Keratinocyte (primary cell): ENCODE results near the gene ZNF814. TPM values are rescaled to one million over a fixed set of nuclear protein-coding genes. Genes with fewer than 3 reads are reported as not detected.
"Not testable (repeated sequence)": the region's sequence is repeated elsewhere in the genome, so short reads cannot be mapped to it uniquely, and the experiment has no call there.

Experiments used
- DNase-seq: peaks from one replicate; pipeline ENCODE4 v3.0.0-alpha.2; 2011; ENCODE audit warnings: low read depth, missing footprints, low spot score
- FAIRE-seq: peaks from 2 replicates; lab custom pipeline; 2011; peaks lifted over from hg19 to GRCh38; lab: Jason Lieb, UNC
- H2AFZ ChIP-seq: 2 replicates; pipeline ENCODE4 v1.6.0; 2012; ENCODE audit warnings: low read length, control low read depth, inconsistent platforms; ENCODE audit not compliant: control insufficient read depth
- H3K27ac ChIP-seq: 2 replicates; pipeline ENCODE4 v1.5.1; 2011; ENCODE audit warnings: low read length; ENCODE audit not compliant: control insufficient read depth, insufficient read depth
- H3K27me3 ChIP-seq: 3 replicates; pipeline ENCODE4 v1.6.0; 2011; ENCODE audit warnings: low read length; ENCODE audit not compliant: control insufficient read depth, insufficient read depth; ENCODE audit errors: extremely low read depth
- H3K36me3 ChIP-seq, 2 experiments: 2 replicates in 1 of 2; 3 replicates in 1 of 2; pipeline ENCODE4 v1.5.1; 2011; ENCODE audit warnings: low read length in 2 of 2, mild to moderate bottlenecking in 1 of 2; ENCODE audit not compliant: control insufficient read depth in 2 of 2, insufficient read depth in 2 of 2; ENCODE audit errors: extremely low read depth in 1 of 2
- H3K4me1 ChIP-seq: 3 replicates; pipeline ENCODE4 v1.5.1; 2011; ENCODE audit warnings: low read length; ENCODE audit not compliant: control insufficient read depth, insufficient read depth; ENCODE audit errors: extremely low read depth
- H3K4me2 ChIP-seq: 3 replicates; pipeline ENCODE4 v1.6.0; 2011; ENCODE audit warnings: low read depth, low read length; ENCODE audit not compliant: control insufficient read depth, insufficient read depth; ENCODE audit errors: extremely low read depth
- H3K4me3 ChIP-seq, 3 experiments: fragments of 200-600 bp in 1 of 3; sonication (generic) in 1 of 3; 2 replicates in 2 of 3; 3 replicates in 1 of 3; pipeline ENCODE4 v1.5.1; 2011 to 2016; ENCODE audit warnings: low read length in 3 of 3, mild to moderate bottlenecking in 3 of 3, control low read depth in 2 of 3, inconsistent platforms in 1 of 3, low read depth in 1 of 3, mixed read lengths in 1 of 3, mixed run types in 1 of 3, moderate library complexity in 1 of 3; ENCODE audit not compliant: control insufficient read depth in 2 of 3, insufficient read depth in 2 of 3; ENCODE audit errors: extremely low read depth in 1 of 3
- H3K79me2 ChIP-seq: 2 replicates; pipeline ENCODE4 v1.6.0; 2012; ENCODE audit warnings: low read length; ENCODE audit not compliant: control insufficient read depth, insufficient read depth
- H3K9ac ChIP-seq: 3 replicates; pipeline ENCODE4 v1.6.0; 2011; ENCODE audit warnings: low read length; ENCODE audit not compliant: control insufficient read depth, insufficient read depth; ENCODE audit errors: extremely low read depth
- H3K9me1 ChIP-seq: 3 replicates; pipeline ENCODE4 v1.6.0; 2011; ENCODE audit warnings: low read length; ENCODE audit not compliant: control insufficient read depth, insufficient read depth; ENCODE audit errors: extremely low read depth
- H3K9me3 ChIP-seq: 2 replicates; pipeline ENCODE4 v1.5.1; 2012; ENCODE audit warnings: low read depth, low read length; ENCODE audit not compliant: control insufficient read depth
- H4K20me1 ChIP-seq: 3 replicates; pipeline ENCODE4 v1.6.0; 2011; ENCODE audit warnings: low read length; ENCODE audit not compliant: control insufficient read depth, insufficient read depth; ENCODE audit errors: extremely low read depth
- EZH2 ChIP-seq: IDR thresholded peaks from one replicate; pipeline ENCODE4 v1.6.1; 2012; ENCODE audit warnings: inconsistent platforms, mild to moderate bottlenecking, low read length, moderate library complexity
- dilution Hi-C: fragments of 300-500 bp; cut with MboI; formaldehyde crosslinking; loops from one replicate; pipeline ENCODE4 v1.7.0; 2020; ENCODE audit warnings: low sequenced_read_pairs; ENCODE audit not compliant: extremely low pct_ligation_motif_present
- polyA plus RNA-seq, 5 experiments: library from polyadenylated mRNA; depleted of rRNA in 3 of 5; stranded (reverse) in 3 of 5; stranded (forward) in 1 of 5; unstranded in 1 of 5; fragments of >200 nt; gene quantifications; 1 replicate in 1 of 5; 2 replicates in 3 of 5; 3 replicates in 1 of 5; pipeline versions ENCODE4 v1.2.1 to v1.2.3, GENCODE V29; 2011 to 2012; ENCODE audit warnings: missing spikeins in 2 of 5, low read depth in 1 of 5, low replicate concordance in 1 of 5
- TF ChIP-seq, protein P1 (sequence below), 3 experiments: IDR thresholded peaks in 1 of 3; conservative IDR thresholded peaks in 1 of 3; optimal IDR thresholded peaks in 1 of 3; 2 replicates in 2 of 3; 3 replicates in 1 of 3; pipeline versions ENCODE3 to v1.5.1; 2011; ENCODE audit warnings: low read length in 3 of 3, mild to moderate bottlenecking in 3 of 3, moderate library complexity in 2 of 3, control low read depth in 1 of 3, inconsistent platforms in 1 of 3; ENCODE audit not compliant: insufficient read depth in 2 of 3; ENCODE audit errors: extremely low read depth in 1 of 3

Gene ZNF814
- polyA plus RNA-seq, 1 donor (not counting 4 experiments of a cell fraction or from before 2014, with no cell fraction given), result 13.8 TPM

DNA sequence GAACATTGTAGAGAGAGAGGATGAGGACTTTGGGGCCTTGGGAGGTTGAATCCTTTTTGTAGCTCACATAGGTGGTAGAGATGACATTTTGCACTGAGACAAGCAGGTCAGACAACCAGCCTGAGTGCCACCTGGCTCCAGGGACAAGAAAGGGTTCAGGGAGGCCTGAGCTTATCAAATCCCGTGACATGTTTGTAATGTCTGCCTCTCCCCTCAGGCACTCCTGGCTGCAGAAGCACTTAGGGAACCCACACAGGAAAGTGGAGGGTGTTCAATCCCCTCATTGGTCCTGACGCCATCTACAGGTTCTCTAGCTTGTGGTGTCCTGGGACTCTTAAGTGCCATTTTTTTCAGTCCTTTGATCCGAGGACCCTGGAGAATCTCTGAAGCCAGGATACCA, 67.7 kb downstream of the ZNF814 start:
- H3K4me1 ChIP-seq, DNase-seq, H3K27me3 ChIP-seq, H2AFZ ChIP-seq, dilution Hi-C loops, H3K36me3 ChIP-seq, FAIRE-seq, H3K9me3 ChIP-seq, H3K9me1 ChIP-seq, H3K9ac ChIP-seq, H3K27ac ChIP-seq, H4K20me1 ChIP-seq: not testable (repeated sequence)
- Histone ChIP-seq H3K4me2 (peak overlapping the region; percentile 91), H3K79me2 (peaks cover 65% of the 10 kb centered on the region), H3K4me3 (peak overlapping the region in 2 of 3 experiments; percentile 98 to 99)

DNA sequence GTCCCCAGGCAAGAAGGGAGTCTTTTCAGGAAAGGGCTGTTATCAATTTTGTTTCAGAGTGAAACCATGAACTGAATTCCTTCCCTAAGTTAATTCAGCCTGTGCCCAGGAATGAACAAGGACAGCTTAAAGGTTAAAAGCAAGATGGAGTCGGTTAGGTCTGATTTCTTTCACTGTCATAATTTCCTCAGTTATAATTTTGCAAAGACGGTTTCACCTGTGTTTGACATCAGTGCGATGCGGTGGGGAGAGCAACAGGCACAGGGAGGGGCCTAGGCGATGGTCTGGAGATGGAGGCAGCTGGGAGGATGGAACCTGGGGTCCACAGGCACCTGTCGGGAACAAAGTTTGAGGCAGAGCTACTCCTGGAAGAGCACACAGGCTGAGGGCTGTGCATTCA, 68.2 kb downstream of the ZNF814 start:
- no peak for FAIRE-seq
- H3K9me1 ChIP-seq, result no peaks in the 10 kb centered on the region
- dilution Hi-C loops, result no loop called here
- peaks cover 8% of the 10 kb centered on the region for H3K4me1 ChIP-seq
- H3K4me3 ChIP-seq, result peak overlapping the region; percentile 55 to 99 (median 98)
- TF ChIP-seq EZH2, result no peak
- TF ChIP-seq, protein P1, sequence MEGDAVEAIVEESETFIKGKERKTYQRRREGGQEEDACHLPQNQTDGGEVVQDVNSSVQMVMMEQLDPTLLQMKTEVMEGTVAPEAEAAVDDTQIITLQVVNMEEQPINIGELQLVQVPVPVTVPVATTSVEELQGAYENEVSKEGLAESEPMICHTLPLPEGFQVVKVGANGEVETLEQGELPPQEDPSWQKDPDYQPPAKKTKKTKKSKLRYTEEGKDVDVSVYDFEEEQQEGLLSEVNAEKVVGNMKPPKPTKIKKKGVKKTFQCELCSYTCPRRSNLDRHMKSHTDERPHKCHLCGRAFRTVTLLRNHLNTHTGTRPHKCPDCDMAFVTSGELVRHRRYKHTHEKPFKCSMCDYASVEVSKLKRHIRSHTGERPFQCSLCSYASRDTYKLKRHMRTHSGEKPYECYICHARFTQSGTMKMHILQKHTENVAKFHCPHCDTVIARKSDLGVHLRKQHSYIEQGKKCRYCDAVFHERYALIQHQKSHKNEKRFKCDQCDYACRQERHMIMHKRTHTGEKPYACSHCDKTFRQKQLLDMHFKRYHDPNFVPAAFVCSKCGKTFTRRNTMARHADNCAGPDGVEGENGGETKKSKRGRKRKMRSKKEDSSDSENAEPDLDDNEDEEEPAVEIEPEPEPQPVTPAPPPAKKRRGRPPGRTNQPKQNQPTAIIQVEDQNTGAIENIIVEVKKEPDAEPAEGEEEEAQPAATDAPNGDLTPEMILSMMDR (optimal IDR thresholded peaks at IDR 0.05 in 1 of 3, IDR thresholded peaks at IDR 0.05 in 1 of 3, conservative IDR thresholded peaks at IDR 0.05 in 1 of 3; ENCODE audit: extremely low read depth in 1 of 3, insufficient read depth in 2 of 3, low read length in 3 of 3), result no peak
- peak overlapping the region; percentile 90 for H3K27ac ChIP-seq
- DNase-seq, result no peak
- H3K9ac ChIP-seq, result peak overlapping the region; percentile 98
- H3K27me3 ChIP-seq, result no peaks in the 10 kb centered on the region
- no peaks in the 10 kb centered on the region for H3K9me3 ChIP-seq
- no peak overlapping the region for H2AFZ ChIP-seq
- peak overlapping the region; percentile 91 for H3K4me2 ChIP-seq
- peaks cover 2% of the 10 kb centered on the region for H4K20me1 ChIP-seq
- H3K79me2 ChIP-seq, result peaks cover 60% of the 10 kb centered on the region
- peaks cover under 1 to 4% of the 10 kb centered on the region in 2 experiments for H3K36me3 ChIP-seq
